Activated naive CD4-positive, alpha-beta T cell (primary cell): Measurements from ENCODE around the gene DPH6.

Experiments used
- DNase-seq, 4 experiments: peaks; one replicate each; lab custom pipeline; 2025; lab: John Stamatoyannopoulos, UW

DPH6 gene

GRCh38 chr15:35540885-35541284 is 5.1 kb downstream of the DPH6 start:
- DNase-seq: no peak

GRCh38 chr15:35540021-35540420 is 5.9 kb downstream of the DPH6 start:
- no peak for DNase-seq

- DNase-seq: no peak
These were observed 10.5 kb downstream of the DPH6 start for GRCh38 chr15:35535365-35535916.

GRCh38 chr15:35533130-35534110 is 12.5 kb downstream of the DPH6 start:
- DNase-seq: no peak

GRCh38 chr15:35530698-35531097 is 15.3 kb downstream of the DPH6 start:
- no peak for DNase-seq

GRCh38 chr15:35529784-35530183 is 16.2 kb downstream of the DPH6 start:
- DNase-seq: no peak

GRCh38 chr15:35522061-35522460 is 23.9 kb downstream of the DPH6 start:
- DNase-seq: no peak

GRCh38 chr15:35519541-35520149 is 26.3 kb downstream of the DPH6 start:
- DNase-seq: no peak

GRCh38 chr15:35519052-35519451 is 26.9 kb downstream of the DPH6 start:
- no peak for DNase-seq

GRCh38 chr15:35514759-35515158 is 31.2 kb downstream of the DPH6 start:
- DNase-seq: no peak

- no peak for DNase-seq
These were observed 37.9 kb downstream of the DPH6 start for GRCh38 chr15:35507932-35508638.

- no peak for DNase-seq
These were observed 39.6 kb downstream of the DPH6 start for GRCh38 chr15:35506272-35506870.

- DNase-seq: no peak
These were observed 40.2 kb downstream of the DPH6 start for GRCh38 chr15:35505809-35506208.

- no peak for DNase-seq
These were observed 40.8 kb downstream of the DPH6 start for GRCh38 chr15:35505141-35505540.

GRCh38 chr15:35499723-35500122 is 46.2 kb downstream of the DPH6 start:
- DNase-seq: no peak

- no peak for DNase-seq
These were observed 49.4 kb downstream of the DPH6 start for GRCh38 chr15:35496585-35496984.

- DNase-seq: no peak
These were observed 50.9 kb downstream of the DPH6 start for GRCh38 chr15:35495080-35495479.

- DNase-seq: no peak
These were observed 54.0 kb downstream of the DPH6 start for GRCh38 chr15:35491999-35492398.

GRCh38 chr15:35491173-35491572 is 54.8 kb downstream of the DPH6 start:
- no peak for DNase-seq

GRCh38 chr15:35490511-35490910 is 55.5 kb downstream of the DPH6 start:
- no peak for DNase-seq

- DNase-seq: no peak
These were observed 58.5 kb downstream of the DPH6 start for GRCh38 chr15:35487417-35487816.

- no peak for DNase-seq
These were observed 59.7 kb downstream of the DPH6 start for GRCh38 chr15:35486296-35486695.
